Neural progenitor cell (in vitro differentiated cells): ENCODE data around the gene BAMBI. TPM values are rescaled to one million over a fixed set of nuclear protein-coding genes. Genes with fewer than 3 reads are reported as not detected.

Source experiments
- DNase-seq: peaks from one replicate; pipeline ENCODE4 v3.0.0-alpha.2; 2016; ENCODE audit warnings: low spot score
- H2AFZ ChIP-seq: fragments of 200-600 bp; sonication (generic); replicated peaks from 2 replicates; pipeline ENCODE4 v1.6.1; 2016; ENCODE audit warnings: antibody characterized with exemption
- H3F3A ChIP-seq: fragments of 200-600 bp; sonication (generic); 2 replicates; pipeline ENCODE4 v1.6.1; 2016; ENCODE audit warnings: antibody characterized with exemption, low read depth
- H3K27ac ChIP-seq: fragments of 200-600 bp; sonication (generic); 2 replicates; pipeline ENCODE4 v1.5.1; 2016; ENCODE audit warnings: mild to moderate bottlenecking
- H3K27me3 ChIP-seq: fragments of 200-600 bp; sonication (generic); 2 replicates; pipeline ENCODE4 v1.6.1; 2016; ENCODE audit warnings: mild to moderate bottlenecking, moderate library complexity
- H3K36me3 ChIP-seq: fragments of 200-600 bp; sonication (generic); 2 replicates; pipeline ENCODE4 v1.5.1; 2016
- H3K4me1 ChIP-seq: fragments of 200-600 bp; sonication (generic); 2 replicates; pipeline ENCODE4 v1.6.1; 2016; ENCODE audit warnings: mixed run types
- H3K4me2 ChIP-seq: fragments of 200-600 bp; sonication (generic); 2 replicates; pipeline ENCODE4 v1.6.1; 2016
- H3K4me3 ChIP-seq: fragments of 200-600 bp; sonication (generic); 2 replicates; pipeline ENCODE4 v1.5.1; 2016
- H3K79me2 ChIP-seq: fragments of 200-600 bp; sonication (generic); 2 replicates; pipeline ENCODE4 v1.6.1; 2016; ENCODE audit warnings: low read depth
- H3K9ac ChIP-seq: fragments of 200-600 bp; sonication (generic); 2 replicates; pipeline ENCODE4 v1.6.1; 2016
- H3K9me3 ChIP-seq: fragments of 200-600 bp; sonication (generic); 2 replicates; pipeline ENCODE4 v1.5.1; 2016; ENCODE audit warnings: low read depth
- H4K20me1 ChIP-seq: fragments of 200-600 bp; sonication (generic); 2 replicates; pipeline ENCODE4 v1.6.1; 2016; ENCODE audit warnings: low read depth
- H3K27ac Mint-ChIP-seq: 3 replicates; pipeline ENCODE4 v1.8.0; 2021; ENCODE audit warnings: mixed read lengths
- H3K27me3 Mint-ChIP-seq: 2 replicates; pipeline ENCODE4 v1.8.0; 2022; ENCODE audit warnings: low read depth, mild to moderate bottlenecking, inconsistent platforms, moderate library complexity, mixed read lengths; ENCODE audit not compliant: insufficient read depth
- H3K36me3 Mint-ChIP-seq: 3 replicates; pipeline ENCODE4 v1.8.0; 2021; ENCODE audit warnings: mixed read lengths
- H3K4me1 Mint-ChIP-seq: 3 replicates; pipeline ENCODE4 v1.8.0; 2021; ENCODE audit warnings: mixed read lengths
- H3K4me3 Mint-ChIP-seq: 3 replicates; pipeline ENCODE4 v1.8.0; 2021; ENCODE audit warnings: mild to moderate bottlenecking, moderate library complexity, mixed read lengths
- H3K9me3 Mint-ChIP-seq: 3 replicates; pipeline ENCODE4 v1.8.0; 2020; ENCODE audit warnings: mixed read lengths
- EZH2 ChIP-seq: fragments of 200-600 bp; sonication (generic); IDR thresholded peaks from 2 replicates; pipeline ENCODE4 v1.6.1; 2017; ENCODE audit warnings: antibody characterized with exemption, mild to moderate bottlenecking, moderate library complexity
- EZH2phosphoT487 ChIP-seq: fragments of 200-600 bp; sonication (generic); IDR thresholded peaks from 2 replicates; pipeline ENCODE4 v1.6.1; 2017; ENCODE audit warnings: antibody characterized with exemption
- total RNA-seq: library from RNA; depleted of rRNA; stranded (reverse); fragments of >200 nt; gene quantifications from 2 replicates; pipeline ENCODE4 v1.2.3, GENCODE V29; 2015; ENCODE audit warnings: low replicate concordance
- TF ChIP-seq, protein P1 (sequence below): fragments of 200-600 bp; sonication (generic); IDR thresholded peaks from 2 replicates; pipeline ENCODE4 v1.5.1; 2017; ENCODE audit warnings: antibody characterized with exemption, mild to moderate bottlenecking

Gene BAMBI
- total RNA-seq, 1 donor from 2014 or later: 2.2 TPM

DNA sequence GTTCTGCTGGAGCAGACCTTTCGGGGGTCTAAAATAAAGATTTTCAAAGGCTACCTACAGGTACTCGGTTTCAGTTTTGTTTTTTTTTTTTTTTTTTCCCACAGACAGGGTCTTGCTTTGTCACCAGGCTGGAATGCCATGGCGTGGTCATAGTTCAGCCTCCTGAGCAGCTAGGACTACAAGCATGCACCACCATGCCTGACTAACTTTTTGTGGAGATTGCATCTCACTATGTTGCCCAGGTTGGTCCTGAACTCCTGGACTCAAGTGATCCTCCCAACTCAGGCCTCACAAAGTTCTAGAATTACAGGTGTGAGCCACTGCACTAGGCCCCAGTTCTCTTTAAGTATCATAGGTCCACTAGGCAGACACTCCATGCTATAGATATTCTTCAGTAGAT lies 34.5 kb downstream of the BAMBI start:
- no peaks in the 10 kb centered on the region for H3K27me3 Mint-ChIP-seq
- Histone ChIP-seq H3K4me2 (no peak overlapping the region), H3K4me1 (no peaks in the 10 kb centered on the region), H2AFZ (no peak overlapping the region), H3F3A (no peaks in the 10 kb centered on the region), H3K9me3 (no peaks in the 10 kb centered on the region), H3K9ac (no peak overlapping the region), H3K27me3 (no peaks in the 10 kb centered on the region), H4K20me1 (no peaks in the 10 kb centered on the region), H3K79me2 (no peaks in the 10 kb centered on the region), H3K4me3 (no peak overlapping the region), H3K27ac (no peak overlapping the region), H3K36me3 (no peaks in the 10 kb centered on the region)
- no peak for DNase-seq
- peaks cover 19% of the 10 kb centered on the region for H3K4me1 Mint-ChIP-seq
- no peaks in the 10 kb centered on the region for H3K9me3 Mint-ChIP-seq
- no peak overlapping the region for H3K27ac Mint-ChIP-seq
- no peaks in the 10 kb centered on the region for H3K36me3 Mint-ChIP-seq
- TF ChIP-seq, protein P1, sequence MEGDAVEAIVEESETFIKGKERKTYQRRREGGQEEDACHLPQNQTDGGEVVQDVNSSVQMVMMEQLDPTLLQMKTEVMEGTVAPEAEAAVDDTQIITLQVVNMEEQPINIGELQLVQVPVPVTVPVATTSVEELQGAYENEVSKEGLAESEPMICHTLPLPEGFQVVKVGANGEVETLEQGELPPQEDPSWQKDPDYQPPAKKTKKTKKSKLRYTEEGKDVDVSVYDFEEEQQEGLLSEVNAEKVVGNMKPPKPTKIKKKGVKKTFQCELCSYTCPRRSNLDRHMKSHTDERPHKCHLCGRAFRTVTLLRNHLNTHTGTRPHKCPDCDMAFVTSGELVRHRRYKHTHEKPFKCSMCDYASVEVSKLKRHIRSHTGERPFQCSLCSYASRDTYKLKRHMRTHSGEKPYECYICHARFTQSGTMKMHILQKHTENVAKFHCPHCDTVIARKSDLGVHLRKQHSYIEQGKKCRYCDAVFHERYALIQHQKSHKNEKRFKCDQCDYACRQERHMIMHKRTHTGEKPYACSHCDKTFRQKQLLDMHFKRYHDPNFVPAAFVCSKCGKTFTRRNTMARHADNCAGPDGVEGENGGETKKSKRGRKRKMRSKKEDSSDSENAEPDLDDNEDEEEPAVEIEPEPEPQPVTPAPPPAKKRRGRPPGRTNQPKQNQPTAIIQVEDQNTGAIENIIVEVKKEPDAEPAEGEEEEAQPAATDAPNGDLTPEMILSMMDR: no peak
- TF ChIP-seq EZH2phosphoT487: no peak
- TF ChIP-seq EZH2: no peak
- no peak overlapping the region for H3K4me3 Mint-ChIP-seq

GRCh38 chr10:28713626-28714352 lies 36.5 kb downstream of the BAMBI start:
- no peaks in the 10 kb centered on the region for H3K79me2 ChIP-seq
- no peak overlapping the region for H3K9ac ChIP-seq
- Mint-ChIP-seq H3K27ac (no peak overlapping the region), H3K9me3 (peaks cover 3% of the 10 kb centered on the region), H3K36me3 (no peaks in the 10 kb centered on the region), H3K4me1 (peaks cover 13% of the 10 kb centered on the region), H3K4me3 (no peak overlapping the region), H3K27me3 (peaks cover 3% of the 10 kb centered on the region)
- no peaks in the 10 kb centered on the region for H3K4me1 ChIP-seq
- H3K36me3 ChIP-seq: no peaks in the 10 kb centered on the region
- no peak overlapping the region for H3K4me3 ChIP-seq
- H4K20me1 ChIP-seq: no peaks in the 10 kb centered on the region
- no peak overlapping the region for H3K4me2 ChIP-seq
- H2AFZ ChIP-seq: no peak overlapping the region
- DNase-seq: no peak
- H3K27ac ChIP-seq: no peak overlapping the region
- H3K27me3 ChIP-seq: no peaks in the 10 kb centered on the region
- no peaks in the 10 kb centered on the region for H3F3A ChIP-seq
- H3K9me3 ChIP-seq: no peaks in the 10 kb centered on the region
- TF ChIP-seq EZH2phosphoT487 (no peak), EZH2 (no peak)
- TF ChIP-seq, protein P1: no peak

- Histone ChIP-seq H3K9me3 (no peaks in the 10 kb centered on the region), H2AFZ (no peak overlapping the region), H3K4me2 (no peak overlapping the region), H3K4me1 (no peaks in the 10 kb centered on the region), H3K27me3 (no peaks in the 10 kb centered on the region), H3K36me3 (no peaks in the 10 kb centered on the region), H3K27ac (no peak overlapping the region), H3K9ac (no peak overlapping the region), H3K4me3 (no peak overlapping the region), H3K79me2 (no peaks in the 10 kb centered on the region), H4K20me1 (no peaks in the 10 kb centered on the region), H3F3A (no peaks in the 10 kb centered on the region)
- no peaks in the 10 kb centered on the region for H3K36me3 Mint-ChIP-seq
- no peak for DNase-seq
- H3K9me3 Mint-ChIP-seq: peaks cover 3% of the 10 kb centered on the region
- no peak overlapping the region for H3K4me3 Mint-ChIP-seq
- TF ChIP-seq, protein P1: no peak
- no peak for TF ChIP-seq EZH2
- TF ChIP-seq EZH2phosphoT487: no peak
- H3K4me1 Mint-ChIP-seq: peaks cover 8% of the 10 kb centered on the region
- peaks cover 6% of the 10 kb centered on the region for H3K27me3 Mint-ChIP-seq
- H3K27ac Mint-ChIP-seq: no peak overlapping the region
Observed at GRCh38 chr10:28714401-28715053, 37.2 kb downstream of the BAMBI start.
